Measurements from ENCODE around the gene PPM1M. TPM values are rescaled to one million over a fixed set of nuclear protein-coding genes. Genes with fewer than 3 reads are reported as not detected.
A peak's percentile ranks its signal among the peaks of the same experiment; 100 is the strongest.

The PPM1M gene
- total and polyA plus RNA-seq, 2 experiments from 2014 or later = 2.2 to 4.0 TPM

DNA sequence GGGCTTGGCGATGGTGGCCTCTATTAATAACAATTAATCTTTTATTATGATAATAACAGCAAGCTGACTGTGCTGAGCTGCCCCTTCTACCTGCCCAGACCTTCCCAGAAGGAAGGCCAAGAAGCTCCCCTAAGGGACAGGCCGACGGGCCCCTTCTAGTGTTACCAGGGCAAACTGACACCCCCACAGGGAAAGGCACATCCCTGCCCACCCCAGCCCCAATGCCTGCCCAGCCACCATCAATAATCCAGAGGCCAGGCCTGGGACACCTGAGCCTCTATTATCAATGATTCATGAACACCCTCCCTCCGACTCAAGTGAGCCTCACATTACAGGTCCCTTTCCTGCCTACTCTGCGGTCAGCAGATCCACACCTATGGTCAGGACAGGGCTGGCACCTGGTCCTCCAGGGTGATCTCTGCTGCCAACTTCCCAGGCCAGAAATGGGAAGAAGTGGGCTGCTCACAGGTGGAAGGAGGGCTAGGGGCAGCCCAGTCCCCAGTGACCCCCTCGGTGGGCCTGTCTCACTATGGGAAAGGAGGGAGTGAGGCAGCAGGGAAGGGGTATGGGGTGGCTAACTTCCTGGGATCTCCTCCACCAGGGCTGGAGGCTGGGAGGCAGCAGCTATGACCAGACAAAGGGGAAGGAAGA lies 8.4 kb upstream of the PPM1M start (continued):
- no peak for TF ChIP-seq CTCF (conservative IDR thresholded peaks at IDR 0.05; ENCODE audit: low read depth in 2 of 2)
- TF ChIP-seq STAT1 (IDR thresholded peaks at IDR 0.05; ENCODE audit: unreplicated experiment) = no peak
- TF ChIP-seq ZNF331 (CRISPR knock-in tag; IDR thresholded peaks at IDR 0.05; ENCODE audit: low read depth) = no peak
- no peak for TF ChIP-seq REST (IDR thresholded peaks at IDR 0.05; ENCODE audit: unreplicated experiment)
- TF ChIP-seq EZH2phosphoT487 (IDR thresholded peaks at IDR 0.05; ENCODE audit: unreplicated experiment) = no peak
- TF ChIP-seq EZH2 (IDR thresholded peaks at IDR 0.05; ENCODE audit: low read depth, unreplicated experiment) = no peak
- TF ChIP-seq JUNB (IDR thresholded peaks at IDR 0.05; ENCODE audit: unreplicated experiment) = no peak
- no peak for TF ChIP-seq NANOG (IDR thresholded peaks at IDR 0.05; ENCODE audit: borderline replicate concordance)
- TF ChIP-seq ZNF114 (CRISPR knock-in tag; IDR thresholded peaks at IDR 0.05) = no peak

DNA sequence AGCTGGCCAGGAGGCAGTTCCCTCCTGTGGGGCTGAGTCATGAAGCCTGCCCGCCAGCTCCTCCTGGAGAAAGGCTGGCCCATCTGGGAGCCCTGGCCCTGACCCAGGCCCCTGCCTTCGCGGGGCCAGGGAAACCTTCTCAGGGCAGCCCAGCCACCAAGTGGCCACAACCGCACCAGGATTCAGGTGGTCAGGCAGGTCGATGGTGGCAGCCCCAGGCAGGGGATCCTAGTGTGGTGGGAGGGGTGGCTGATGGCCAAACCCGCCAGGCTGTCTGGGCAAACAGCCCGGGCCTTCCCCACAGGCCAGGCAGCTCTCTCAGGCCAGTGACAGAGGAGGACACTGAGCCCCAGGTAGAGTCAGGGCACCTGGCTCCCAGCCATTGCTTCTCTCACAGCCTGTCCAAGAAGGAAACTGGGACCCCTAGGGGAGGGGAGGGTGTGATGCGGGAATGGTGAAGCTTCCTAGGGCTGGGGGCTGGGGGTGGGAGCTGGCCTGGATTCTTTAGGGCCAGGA lies 7.8 kb upstream of the PPM1M start:
- Histone ChIP-seq H3F3A (replicated peaks; ENCODE audit: low read depth) (peaks cover 16% of the 10 kb centered on the region; the same call in 1 of the 2 replicates), H3K36me3 (ENCODE audit: insufficient read depth) (no peaks in the 10 kb centered on the region), H3K4me3 (peak overlapping the region; percentile 93), H4K20me1 (replicated peaks; ENCODE audit: insufficient read depth) (0 out of 2 replicates have a peak, but pooled peaks cover 5% of the 10 kb centered on the region), H2AFZ (no peak overlapping the region), H3K27ac (ENCODE audit: low read depth) (no peak overlapping the region), H3K4me2 (peak overlapping the region; percentile 99), H3K27me3 (ENCODE audit: insufficient read depth) (no peaks in the 10 kb centered on the region), H3K79me2 (replicated peaks; ENCODE audit: insufficient read depth) (peaks cover 25% of the 10 kb centered on the region), H3K4me1 (ENCODE audit: insufficient read depth) (peaks cover 33% of the 10 kb centered on the region), H3K9me2 (ENCODE audit: insufficient read depth) (no peaks in the 10 kb centered on the region)
- peak overlapping the region; percentile 88; the same call in 1 of the 2 replicates for H3K27ac Mint-ChIP-seq
- peak overlapping the region; percentile 96 for H3K4me3 Mint-ChIP-seq
- peaks cover 51% of the 10 kb centered on the region for H3K4me1 Mint-ChIP-seq
- peaks cover 15% of the 10 kb centered on the region for H3K36me3 Mint-ChIP-seq (ENCODE audit: low read depth)
- H3K9me3 Mint-ChIP-seq = no peaks in the 10 kb centered on the region
- peak; percentile 49 for ATAC-seq
- H3K27me3 Mint-ChIP-seq (ENCODE audit: insufficient read depth, low read depth, poor library complexity) = peaks cover 15% of the 10 kb centered on the region
- peak; percentile 72 for DNase-seq (ENCODE audit: low spot score)
- no peak for TF ChIP-seq STAT1 (IDR thresholded peaks at IDR 0.05; ENCODE audit: unreplicated experiment)
- TF ChIP-seq ZNF462 (CRISPR knock-in tag; IDR thresholded peaks at IDR 0.05) = no peak
- no peak for TF ChIP-seq CREB1 (CRISPR knock-in tag; IDR thresholded peaks at IDR 0.05; ENCODE audit: low read depth)
- TF ChIP-seq, protein P1, sequence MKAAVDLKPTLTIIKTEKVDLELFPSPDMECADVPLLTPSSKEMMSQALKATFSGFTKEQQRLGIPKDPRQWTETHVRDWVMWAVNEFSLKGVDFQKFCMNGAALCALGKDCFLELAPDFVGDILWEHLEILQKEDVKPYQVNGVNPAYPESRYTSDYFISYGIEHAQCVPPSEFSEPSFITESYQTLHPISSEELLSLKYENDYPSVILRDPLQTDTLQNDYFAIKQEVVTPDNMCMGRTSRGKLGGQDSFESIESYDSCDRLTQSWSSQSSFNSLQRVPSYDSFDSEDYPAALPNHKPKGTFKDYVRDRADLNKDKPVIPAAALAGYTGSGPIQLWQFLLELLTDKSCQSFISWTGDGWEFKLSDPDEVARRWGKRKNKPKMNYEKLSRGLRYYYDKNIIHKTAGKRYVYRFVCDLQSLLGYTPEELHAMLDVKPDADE (IDR thresholded peaks at IDR 0.05) = no peak
- no peak for TF ChIP-seq ZNF114 (CRISPR knock-in tag; IDR thresholded peaks at IDR 0.05)

All from GM23338 (cell line).